Choroid plexus epithelial cell (primary cell): ENCODE data around the gene RABGAP1.

ENCODE experiments used
- DNase-seq: peaks from one replicate; pipeline ENCODE4 v3.0.0-alpha.2; 2010; ENCODE audit warnings: low read depth
- H3K4me3 ChIP-seq: 2 replicates; pipeline ENCODE4 v1.5.1; 2011; ENCODE audit warnings: low read depth, mild to moderate bottlenecking, control low read depth, low read length, moderate library complexity
- TF ChIP-seq, protein P1 (sequence below): conservative IDR thresholded peaks from 2 replicates; pipeline ENCODE4 v1.5.1; 2011; ENCODE audit warnings: low read depth, mild to moderate bottlenecking, control low read depth, inconsistent platforms, low read length, moderate library complexity

The RABGAP1 gene

GRCh38 chr9:123053046-123053445 lies 112.2 kb downstream of the RABGAP1 start:
- no peak for DNase-seq

DNA sequence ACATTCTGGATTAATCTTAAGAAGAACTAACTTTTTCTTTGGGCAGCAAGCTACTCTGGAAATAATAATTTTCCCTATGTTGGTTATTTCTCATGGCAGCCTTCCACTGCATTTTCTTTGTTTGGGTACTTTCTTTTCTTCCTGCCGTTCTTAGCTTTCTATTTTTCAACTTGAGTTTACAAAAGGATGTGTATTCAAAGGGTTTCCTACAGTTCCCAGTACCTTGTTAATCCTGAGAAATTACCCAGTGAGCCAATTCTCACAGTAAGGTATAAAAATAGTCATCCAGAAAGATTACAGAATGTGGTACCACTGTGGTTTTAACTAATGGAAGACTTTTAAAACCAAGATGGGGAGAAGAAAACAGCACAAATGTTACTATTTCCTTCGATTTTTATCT lies 112.9 kb downstream of the RABGAP1 start:
- TF ChIP-seq, protein P1, sequence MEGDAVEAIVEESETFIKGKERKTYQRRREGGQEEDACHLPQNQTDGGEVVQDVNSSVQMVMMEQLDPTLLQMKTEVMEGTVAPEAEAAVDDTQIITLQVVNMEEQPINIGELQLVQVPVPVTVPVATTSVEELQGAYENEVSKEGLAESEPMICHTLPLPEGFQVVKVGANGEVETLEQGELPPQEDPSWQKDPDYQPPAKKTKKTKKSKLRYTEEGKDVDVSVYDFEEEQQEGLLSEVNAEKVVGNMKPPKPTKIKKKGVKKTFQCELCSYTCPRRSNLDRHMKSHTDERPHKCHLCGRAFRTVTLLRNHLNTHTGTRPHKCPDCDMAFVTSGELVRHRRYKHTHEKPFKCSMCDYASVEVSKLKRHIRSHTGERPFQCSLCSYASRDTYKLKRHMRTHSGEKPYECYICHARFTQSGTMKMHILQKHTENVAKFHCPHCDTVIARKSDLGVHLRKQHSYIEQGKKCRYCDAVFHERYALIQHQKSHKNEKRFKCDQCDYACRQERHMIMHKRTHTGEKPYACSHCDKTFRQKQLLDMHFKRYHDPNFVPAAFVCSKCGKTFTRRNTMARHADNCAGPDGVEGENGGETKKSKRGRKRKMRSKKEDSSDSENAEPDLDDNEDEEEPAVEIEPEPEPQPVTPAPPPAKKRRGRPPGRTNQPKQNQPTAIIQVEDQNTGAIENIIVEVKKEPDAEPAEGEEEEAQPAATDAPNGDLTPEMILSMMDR, result no peak
- H3K4me3 ChIP-seq, result no peak overlapping the region
- no peak for DNase-seq

More at GRCh38 chr9:123053046-123053445, 112.2 kb downstream of the RABGAP1 start:
- TF ChIP-seq, protein P1, result no peak
- no peak overlapping the region for H3K4me3 ChIP-seq

- TF ChIP-seq, protein P1, result no peak
- no peak overlapping the region for H3K4me3 ChIP-seq
- DNase-seq, result peak; percentile 98
Observed at GRCh38 chr9:123058834-123059233, 118.0 kb downstream of the RABGAP1 start.

GRCh38 chr9:123059472-123060220 lies 118.8 kb downstream of the RABGAP1 start:
- H3K4me3 ChIP-seq, result no peak overlapping the region
- DNase-seq, result no peak
- TF ChIP-seq, protein P1, result no peak

- no peak for DNase-seq
- H3K4me3 ChIP-seq, result no peak overlapping the region
- TF ChIP-seq, protein P1, result no peak
Observed at GRCh38 chr9:123061216-123061615, 120.4 kb downstream of the RABGAP1 start.

DNA sequence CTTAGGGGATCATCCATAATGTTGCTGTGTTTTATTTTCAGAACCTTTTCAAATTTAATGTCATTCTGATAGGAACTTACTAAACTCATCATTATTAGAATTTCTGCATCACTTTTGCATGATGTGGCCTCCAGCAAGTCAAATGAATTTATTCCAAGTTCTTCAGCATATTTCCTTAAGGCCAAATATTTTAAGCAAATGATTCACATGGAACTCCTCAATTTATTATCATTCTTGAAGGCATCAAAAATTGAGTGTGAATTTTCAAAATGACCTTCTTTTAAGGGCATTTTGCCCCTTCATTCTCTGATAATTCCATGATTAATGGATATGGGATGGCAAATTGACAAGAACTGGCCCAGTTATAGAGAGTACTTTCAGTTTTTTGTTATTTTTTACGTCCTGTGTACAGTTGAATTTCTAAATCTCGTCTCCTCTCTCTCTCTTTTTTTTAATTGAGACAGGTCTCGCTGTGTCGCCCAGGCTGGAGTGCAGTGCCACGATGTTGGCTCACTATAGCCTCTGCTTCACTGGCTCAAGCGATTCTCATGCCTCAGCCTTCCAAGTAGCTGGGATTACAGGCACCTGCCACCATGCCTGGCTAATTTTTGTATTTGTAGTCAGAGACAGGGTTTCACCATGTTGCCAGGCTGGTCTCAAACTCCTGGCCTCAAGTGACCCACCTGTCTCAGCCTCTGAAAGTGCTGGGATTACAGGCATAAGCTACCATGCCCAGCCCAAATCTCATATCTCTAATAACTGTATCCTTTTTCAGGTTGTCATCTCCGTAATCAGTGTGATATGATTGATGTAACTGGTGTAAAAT lies 121.7 kb downstream of the RABGAP1 start:
- H3K4me3 ChIP-seq, result no peak overlapping the region
- DNase-seq, result no peak
- TF ChIP-seq, protein P1, result no peak
